K562 (cell line): ENCODE results near the gene ORMDL2. TPM values are rescaled to one million over a fixed set of nuclear protein-coding genes. Genes with fewer than 3 reads are reported as not detected.

Source experiments
- ATAC-seq: fragments of 200-7000 bp; cut with Tn5 transposase; 3 replicates; pipeline ENCODE4 v1.9.1; 2020; ENCODE audit warnings: moderate library complexity
- BruUV-seq: library from RNA; stranded (reverse); fragments of 400-500 nt; replicated peaks from 2 replicates; lab custom pipeline; 2021; lab: Mats Ljungman, UMichigan
- CTCF ChIA-PET: fragments of 300-600 bp; formaldehyde crosslinking; extraction: SDS; loops from one replicate; lab custom pipeline; 2021; ENCODE audit warnings: low intra/inter-chr PET ratio; lab: Yijun Ruan, JAX
- POLR2A ChIA-PET: fragments of 300-600, 350-650 bp; sonication (Branson Sonifier 250); formaldehyde crosslinking; extraction: SDS; loops from one replicate; lab custom pipeline; 2021; ENCODE audit warnings: antibody characterized with exemption, inconsistent platforms; lab: Yijun Ruan, JAX
- DNase-seq, 4 experiments: peaks; one replicate each; pipeline versions ENCODE4 v3.0.0 to v3.0.0-alpha.2; 2011 to 2018; ENCODE audit warnings: low spot score in 3 of 4, mixed read lengths in 3 of 4; ENCODE audit errors: extremely low read depth in 1 of 4
- FAIRE-seq: peaks from 2 replicates; lab custom pipeline; 2011; peaks lifted over from hg19 to GRCh38; lab: Jason Lieb, UNC
- H2AFZ ChIP-seq: 2 replicates; pipeline ENCODE4 v1.6.0; 2011; ENCODE audit warnings: low read depth, low read length, control low read depth, inconsistent platforms
- H3K27ac ChIP-seq: fragments of 200-600 bp; 3 replicates; pipeline ENCODE4 v1.8.0; 2011; ENCODE audit warnings: low read depth, mild to moderate bottlenecking, control low read depth, inconsistent platforms, low read length, moderate library complexity, mixed read lengths; ENCODE audit errors: extremely low read depth
- H3K27me3 ChIP-seq, 2 experiments: fragments of 300-600 bp in 1 of 2; 2 replicates in 1 of 2; 3 replicates in 1 of 2; pipeline versions ENCODE4 v1.6.0 to v1.8.0; 2011; ENCODE audit warnings: inconsistent platforms in 2 of 2, low read length in 2 of 2, mild to moderate bottlenecking in 1 of 2, mixed read lengths in 1 of 2, moderate library complexity in 1 of 2; ENCODE audit not compliant: control insufficient read depth in 2 of 2, insufficient read depth in 2 of 2
- H3K36me3 ChIP-seq: fragments of 300-600 bp; 3 replicates; pipeline ENCODE4 v1.8.0; 2011; ENCODE audit warnings: mild to moderate bottlenecking, low read length, inconsistent platforms; ENCODE audit not compliant: control insufficient read depth, insufficient read depth
- H3K4me1 ChIP-seq, 2 experiments: fragments of 200-600 bp in 1 of 2; replicated peaks in 1 of 2; 2 replicates in 1 of 2; 3 replicates in 1 of 2; pipeline versions ENCODE4 v1.5.1 to v1.8.0; 2011; ENCODE audit warnings: inconsistent platforms in 2 of 2, low read length in 2 of 2, mild to moderate bottlenecking in 1 of 2, mixed read lengths in 1 of 2, moderate library complexity in 1 of 2; ENCODE audit not compliant: control insufficient read depth in 2 of 2, insufficient read depth in 2 of 2
- H3K4me2 ChIP-seq: 2 replicates; pipeline ENCODE4 v1.6.1; 2011; ENCODE audit warnings: low read length, control low read depth, inconsistent platforms, mixed read lengths; ENCODE audit not compliant: insufficient read depth
- H3K4me3 ChIP-seq: fragments of 200-600 bp; sonication (generic), shearing (Covaris generic); 2 replicates; pipeline ENCODE4 v1.5.1; 2016; ENCODE audit warnings: control low read depth, inconsistent platforms
- H3K79me2 ChIP-seq: fragments of 200-600 bp; 3 replicates; pipeline ENCODE4 v1.8.0; 2011; ENCODE audit warnings: low read length, inconsistent platforms; ENCODE audit not compliant: control insufficient read depth, insufficient read depth
- H3K9ac ChIP-seq, 2 experiments: 2 replicates each; pipeline versions ENCODE4 v1.6.0 to v1.6.1; 2011; ENCODE audit warnings: low read depth in 2 of 2, low read length in 2 of 2, control low read depth in 1 of 2, inconsistent platforms in 1 of 2, mild to moderate bottlenecking in 1 of 2, mixed read lengths in 1 of 2; ENCODE audit not compliant: insufficient read depth in 1 of 2
- H3K9me1 ChIP-seq: one replicate; pipeline ENCODE4 v1.6.0; 2011; ENCODE audit warnings: inconsistent platforms, mild to moderate bottlenecking, low read length, moderate library complexity; ENCODE audit not compliant: control insufficient read depth, insufficient read depth
- H3K9me3 ChIP-seq: replicated peaks from 2 replicates; pipeline ENCODE4 v1.5.1; 2011; ENCODE audit warnings: low read depth, low read length, inconsistent platforms; ENCODE audit not compliant: control insufficient read depth, insufficient read depth
- H4K20me1 ChIP-seq: replicated peaks from 2 replicates; pipeline ENCODE4 v1.6.1; 2011; ENCODE audit warnings: low read length, inconsistent platforms, mixed read lengths; ENCODE audit not compliant: control insufficient read depth, insufficient read depth
- ATF4 ChIP-seq: fragments of 450-650 bp; formaldehyde crosslinking; IDR thresholded peaks from 2 replicates; pipeline ENCODE4 v1.4.0; 2022; ENCODE audit warnings: mild to moderate bottlenecking, moderate library complexity
- BDP1 ChIP-seq: IDR thresholded peaks from 3 replicates; pipeline ENCODE4 v1.6.1; 2011; ENCODE audit not compliant: insufficient read length, insufficient read depth
- CTBP1 ChIP-seq: fragments of 450-650 bp; IDR thresholded peaks from 2 replicates; pipeline ENCODE4 v1.6.1; 2016; ENCODE audit warnings: borderline replicate concordance
- FOXA1 ChIP-seq: fragments of 450-650 bp; IDR thresholded peaks from 2 replicates; pipeline ENCODE4 v1.6.1; 2016; ENCODE audit warnings: mild to moderate bottlenecking, borderline replicate concordance
- FOXP1 ChIP-seq: sonication (generic); formaldehyde crosslinking; IDR thresholded peaks from 2 replicates; pipeline ENCODE4 v1.8.0; 2022; ENCODE audit warnings: mild to moderate bottlenecking, missing genetic modification reagents
- KDM4B ChIP-seq, 2 experiments: fragments of 450-650 bp in 1 of 2; sonication (generic) in 1 of 2; IDR thresholded peaks; 2 replicates each; pipeline ENCODE4 v1.6.1; 2016 to 2017; ENCODE audit warnings: borderline replicate concordance in 2 of 2, antibody characterized with exemption in 1 of 2, low read depth in 1 of 2, mild to moderate bottlenecking in 1 of 2
- MCM5 ChIP-seq: fragments of 450-650 bp; IDR thresholded peaks from 2 replicates; pipeline ENCODE4 v1.6.1; 2016; ENCODE audit warnings: low read depth
- NFATC3 ChIP-seq: fragments of 450-650 bp; IDR thresholded peaks from 2 replicates; pipeline ENCODE4 v1.6.1; 2017; ENCODE audit warnings: mild to moderate bottlenecking
- PREB ChIP-seq: sonication (generic); formaldehyde crosslinking; IDR thresholded peaks from 2 replicates; pipeline ENCODE4 v1.8.1; 2023; ENCODE audit warnings: mild to moderate bottlenecking, missing genetic modification reagents
- TAF7 ChIP-seq: fragments of 450-650 bp; IDR thresholded peaks from 2 replicates; pipeline ENCODE4 v1.6.1; 2016; ENCODE audit warnings: missing genetic modification characterization, missing compliant biosample characterization
- ZEB2 ChIP-seq: fragments of 450-650 bp; IDR thresholded peaks from 2 replicates; pipeline ENCODE4 v1.6.1; 2016
- ZFP36 ChIP-seq: fragments of 150-350 bp; IDR thresholded peaks from 2 replicates; pipeline ENCODE4 v1.6.1; 2018; ENCODE audit warnings: low read length, low read depth; ENCODE audit not compliant: partially characterized antibody
- ZNF121 ChIP-seq: sonication (generic); formaldehyde crosslinking; conservative IDR thresholded peaks from 2 replicates; pipeline ENCODE4 v1.8.0; 2022; ENCODE audit warnings: missing genetic modification reagents
- ZNF263 ChIP-seq: sonication (generic); formaldehyde crosslinking; IDR thresholded peaks from 2 replicates; pipeline ENCODE4 v1.8.0; 2022; ENCODE audit warnings: mild to moderate bottlenecking, missing genetic modification reagents, borderline replicate concordance
- ZNF408 ChIP-seq: fragments of 250-450 bp; sonication (Bioruptor Pico); IDR thresholded peaks from 2 replicates; pipeline ENCODE4 v1.4.0; 2020; ENCODE audit warnings: low read depth, mild to moderate bottlenecking, moderate library complexity
- WGBS: fragments of 100-300 bp; shearing (Covaris generic); methylation state at CpG from one replicate; pipeline ENCODE4 v1.1.6; 2016; ENCODE audit warnings: low coverage, mixed read lengths; ENCODE audit not compliant: insufficient coverage; ENCODE audit errors: missing lambda C conversion rate; 5-methylcytosine and 5-hydroxymethylcytosine counted together
- in situ Hi-C: fragments of 300-500 bp; cut with MboI; formaldehyde crosslinking; loops from 4 replicates; pipeline ENCODE4 v1.15.0; 2018; ENCODE audit warnings: inconsistent platforms, mixed read lengths
- intact Hi-C: fragments of 100-400 bp; cut with micrococcal nuclease; formaldehyde crosslinking; loops from 2 replicates; pipeline ENCODE4 v1.14.2; 2022
- polyA plus RNA-seq, 8 experiments: library from polyadenylated mRNA; depleted of rRNA in 4 of 8; stranded (reverse) in 5 of 8; unstranded in 3 of 8; fragments of >200 nt; fragmentation: Nextera tagmentation in 2 of 8; fragmentation: Illumina TruSeq in 1 of 8; extraction: Ambion mirVana in 2 of 8; extraction: Trizol in 1 of 8; gene quantifications; 2 replicates each; pipeline versions ENCODE4 v1.2.1 to v1.2.3, GENCODE V29; 2011 to 2014; ENCODE audit warnings: inconsistent platforms in 1 of 8, missing spikeins in 1 of 8
- total RNA-seq, 7 experiments: library from RNA; depleted of rRNA in 6 of 7; stranded (reverse); fragments of >200 nt in 6 of 7; fragmentation: Illumina TruSeq in 2 of 7; extraction: Trizol in 2 of 7; gene quantifications; 2 replicates each; pipeline versions ENCODE4 v1.2.1 to v1.2.3, GENCODE V29; 2011 to 2021; ENCODE audit warnings: low replicate concordance in 1 of 7
- TF ChIP-seq, protein P1 (sequence below): fragments of 250-450 bp; sonication (Bioruptor Pico); IDR thresholded peaks from 2 replicates; pipeline ENCODE4 v1.4.0; 2020

ORMDL2 gene
- total and polyA plus RNA-seq, 9 of the 15 experiments (the other 6 are each of a cell fraction or from before 2014, with no cell fraction given), result 9.9 to 113 (median 34.4) TPM

DNA sequence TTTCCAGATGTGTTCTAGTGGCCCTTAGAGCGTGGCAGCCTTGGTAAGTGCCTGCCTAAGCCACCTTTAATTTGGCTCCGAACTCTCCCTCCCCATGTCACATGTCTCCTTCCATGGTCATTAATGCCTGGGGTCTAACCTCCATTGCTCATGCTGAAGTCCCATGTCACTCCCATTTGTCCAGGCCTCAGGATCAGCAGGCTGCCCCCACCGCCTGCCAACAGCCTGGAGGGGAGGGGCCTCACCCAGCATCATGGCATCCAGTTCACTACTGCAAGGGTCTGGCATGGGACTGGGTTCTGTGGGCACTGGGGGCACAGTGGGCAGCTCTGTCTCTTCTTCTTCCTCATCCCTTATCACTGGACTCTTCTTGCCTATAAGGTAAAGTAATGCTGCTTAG is 20.5 kb downstream of the ORMDL2 start:
- Histone ChIP-seq H3K36me3 (no peaks in the 10 kb centered on the region), H3K4me2 (no peak overlapping the region), H2AFZ (no peak overlapping the region), H3K4me3 (no peak overlapping the region), H4K20me1 (no peaks in the 10 kb centered on the region), H3K4me1 (peaks cover 11 to 13% of the 10 kb centered on the region in 2 experiments), H3K27me3 (no peaks in the 10 kb centered on the region), H3K9me3 (no peaks in the 10 kb centered on the region), H3K9me1 (no peaks in the 10 kb centered on the region), H3K79me2 (no peaks in the 10 kb centered on the region), H3K9ac (no peak overlapping the region), H3K27ac (no peak overlapping the region)
- FAIRE-seq (no peak), DNase-seq (no peak), ATAC-seq (no peak)
- in situ Hi-C loops (no loop called here), intact Hi-C loops (no loop called here)
- no TSS peak for BruUV-seq
- ChIA-PET POLR2A (interaction anchor here (1.1 to 2.4 kb wide), 2 partner anchors 9 to 15 kb away, joined by 3 to 7 read pairs; no protein-coding TSS in a partner anchor), CTCF (no interaction called here)
- 55% methylated on average over 3 of the region's 3 CpGs for WGBS
- no peak for TF ChIP-seq ZNF263 (CRISPR knock-in tag)
- TF ChIP-seq FOXP1 (CRISPR knock-in tag), result no peak
- no peak for TF ChIP-seq ZEB2
- TF ChIP-seq NFATC3, result no peak
- no peak for TF ChIP-seq ATF4 (CRISPR knock-in tag)
- TF ChIP-seq ZFP36, result no peak
- TF ChIP-seq, protein P1, sequence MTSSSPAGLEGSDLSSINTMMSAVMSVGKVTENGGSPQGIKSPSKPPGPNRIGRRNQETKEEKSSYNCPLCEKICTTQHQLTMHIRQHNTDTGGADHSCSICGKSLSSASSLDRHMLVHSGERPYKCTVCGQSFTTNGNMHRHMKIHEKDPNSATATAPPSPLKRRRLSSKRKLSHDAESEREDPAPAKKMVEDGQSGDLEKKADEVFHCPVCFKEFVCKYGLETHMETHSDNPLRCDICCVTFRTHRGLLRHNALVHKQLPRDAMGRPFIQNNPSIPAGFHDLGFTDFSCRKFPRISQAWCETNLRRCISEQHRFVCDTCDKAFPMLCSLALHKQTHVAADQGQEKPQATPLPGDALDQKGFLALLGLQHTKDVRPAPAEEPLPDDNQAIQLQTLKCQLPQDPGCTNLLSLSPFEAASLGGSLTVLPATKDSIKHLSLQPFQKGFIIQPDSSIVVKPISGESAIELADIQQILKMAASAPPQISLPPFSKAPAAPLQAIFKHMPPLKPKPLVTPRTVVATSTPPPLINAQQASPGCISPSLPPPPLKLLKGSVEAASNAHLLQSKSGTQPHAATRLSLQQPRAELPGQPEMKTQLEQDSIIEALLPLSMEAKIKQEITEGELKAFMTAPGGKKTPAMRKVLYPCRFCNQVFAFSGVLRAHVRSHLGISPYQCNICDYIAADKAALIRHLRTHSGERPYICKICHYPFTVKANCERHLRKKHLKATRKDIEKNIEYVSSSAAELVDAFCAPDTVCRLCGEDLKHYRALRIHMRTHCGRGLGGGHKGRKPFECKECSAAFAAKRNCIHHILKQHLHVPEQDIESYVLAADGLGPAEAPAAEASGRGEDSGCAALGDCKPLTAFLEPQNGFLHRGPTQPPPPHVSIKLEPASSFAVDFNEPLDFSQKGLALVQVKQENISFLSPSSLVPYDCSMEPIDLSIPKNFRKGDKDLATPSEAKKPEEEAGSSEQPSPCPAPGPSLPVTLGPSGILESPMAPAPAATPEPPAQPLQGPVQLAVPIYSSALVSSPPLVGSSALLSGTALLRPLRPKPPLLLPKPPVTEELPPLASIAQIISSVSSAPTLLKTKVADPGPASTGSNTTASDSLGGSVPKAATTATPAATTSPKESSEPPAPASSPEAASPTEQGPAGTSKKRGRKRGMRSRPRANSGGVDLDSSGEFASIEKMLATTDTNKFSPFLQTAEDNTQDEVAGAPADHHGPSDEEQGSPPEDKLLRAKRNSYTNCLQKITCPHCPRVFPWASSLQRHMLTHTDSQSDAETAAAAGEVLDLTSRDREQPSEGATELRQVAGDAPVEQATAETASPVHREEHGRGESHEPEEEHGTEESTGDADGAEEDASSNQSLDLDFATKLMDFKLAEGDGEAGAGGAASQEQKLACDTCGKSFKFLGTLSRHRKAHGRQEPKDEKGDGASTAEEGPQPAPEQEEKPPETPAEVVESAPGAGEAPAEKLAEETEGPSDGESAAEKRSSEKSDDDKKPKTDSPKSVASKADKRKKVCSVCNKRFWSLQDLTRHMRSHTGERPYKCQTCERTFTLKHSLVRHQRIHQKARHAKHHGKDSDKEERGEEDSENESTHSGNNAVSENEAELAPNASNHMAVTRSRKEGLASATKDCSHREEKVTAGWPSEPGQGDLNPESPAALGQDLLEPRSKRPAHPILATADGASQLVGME (CRISPR knock-in tag), result no peak
- no peak for TF ChIP-seq BDP1
- TF ChIP-seq KDM4B (IDR thresholded peaks at IDR 0.05; ENCODE audit: borderline replicate concordance in 2 of 2, low read depth in 1 of 2), result no peak
- TF ChIP-seq PREB (CRISPR knock-in tag), result no peak
- TF ChIP-seq ZNF408 (CRISPR knock-in tag), result no peak
- TF ChIP-seq TAF7 (tag), result no peak
- TF ChIP-seq FOXA1, result no peak
- no peak for TF ChIP-seq MCM5
- TF ChIP-seq ZNF121 (CRISPR knock-in tag), result no peak
- no peak for TF ChIP-seq CTBP1
